Measurements from ENCODE around the gene RGS9BP. TPM values are rescaled to one million over a fixed set of nuclear protein-coding genes. Genes with fewer than 3 reads are reported as not detected.
A peak's percentile ranks its signal among the peaks of the same experiment; 100 is the strongest.

Gene RGS9BP
- total and polyA plus RNA-seq, 2 of the 13 experiments (the other 11 are each of a cell fraction or from before 2014, with no cell fraction given) = 0.01 TPM; not detected in 1

GRCh38 chr19:32691952-32692726 lies 16.5 kb downstream of the RGS9BP start (continued):
- TF ChIP-seq RXRB (CRISPR knock-in tag; IDR thresholded peaks at IDR 0.05; ENCODE audit: borderline replicate concordance) = no peak
- no peak for TF ChIP-seq ZNF17 (CRISPR knock-in tag; IDR thresholded peaks at IDR 0.05)
- TF ChIP-seq AKNA (CRISPR knock-in tag; IDR thresholded peaks at IDR 0.05; ENCODE audit: borderline replicate concordance) = no peak
- TF ChIP-seq, protein P1, sequence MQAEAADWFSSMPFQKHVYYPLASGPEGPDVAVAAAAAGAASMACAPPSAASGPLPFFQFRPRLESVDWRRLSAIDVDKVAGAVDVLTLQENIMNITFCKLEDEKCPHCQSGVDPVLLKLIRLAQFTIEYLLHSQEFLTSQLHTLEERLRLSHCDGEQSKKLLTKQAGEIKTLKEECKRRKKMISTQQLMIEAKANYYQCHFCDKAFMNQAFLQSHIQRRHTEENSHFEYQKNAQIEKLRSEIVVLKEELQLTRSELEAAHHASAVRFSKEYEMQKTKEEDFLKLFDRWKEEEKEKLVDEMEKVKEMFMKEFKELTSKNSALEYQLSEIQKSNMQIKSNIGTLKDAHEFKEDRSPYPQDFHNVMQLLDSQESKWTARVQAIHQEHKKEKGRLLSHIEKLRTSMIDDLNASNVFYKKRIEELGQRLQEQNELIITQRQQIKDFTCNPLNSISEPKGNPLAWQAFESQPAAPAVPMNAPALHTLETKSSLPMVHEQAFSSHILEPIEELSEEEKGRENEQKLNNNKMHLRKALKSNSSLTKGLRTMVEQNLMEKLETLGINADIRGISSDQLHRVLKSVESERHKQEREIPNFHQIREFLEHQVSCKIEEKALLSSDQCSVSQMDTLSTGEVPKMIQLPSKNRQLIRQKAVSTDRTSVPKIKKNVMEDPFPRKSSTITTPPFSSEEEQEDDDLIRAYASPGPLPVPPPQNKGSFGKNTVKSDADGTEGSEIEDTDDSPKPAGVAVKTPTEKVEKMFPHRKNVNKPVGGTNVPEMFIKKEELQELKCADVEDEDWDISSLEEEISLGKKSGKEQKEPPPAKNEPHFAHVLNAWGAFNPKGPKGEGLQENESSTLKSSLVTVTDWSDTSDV (CRISPR knock-in tag; IDR thresholded peaks at IDR 0.05) = no peak
- TF ChIP-seq SMAD9 (CRISPR knock-in tag; IDR thresholded peaks at IDR 0.05) = no peak
- TF ChIP-seq THAP9 (CRISPR knock-in tag; IDR thresholded peaks at IDR 0.05; ENCODE audit: borderline replicate concordance) = no peak
- TF ChIP-seq BHLHE40 (IDR thresholded peaks at IDR 0.05; ENCODE audit: low read length) = no peak
- peak; percentile 2; the same call in 1 of the 2 replicates for TF ChIP-seq ZMYM4 (CRISPR knock-in tag; IDR thresholded peaks at IDR 0.05)
- TF ChIP-seq ZNF556 (CRISPR knock-in tag; IDR thresholded peaks at IDR 0.05; ENCODE audit: borderline replicate concordance) = no peak
- no peak for TF ChIP-seq ZFP37 (CRISPR knock-in tag; IDR thresholded peaks at IDR 0.05; ENCODE audit: borderline replicate concordance)
- 0 out of 2 replicates have a peak, but pooled peaks have one; percentile 73 for TF ChIP-seq ZNF761 (CRISPR knock-in tag; conservative IDR thresholded peaks at IDR 0.05)
- TF ChIP-seq JUNB (CRISPR knock-in tag; IDR thresholded peaks at IDR 0.05; ENCODE audit: borderline replicate concordance) = no peak
- no peak for TF ChIP-seq POLR2A (IDR thresholded peaks at IDR 0.05; ENCODE audit: insufficient read depth in 1 of 2, low read depth in 2 of 2, low read length in 2 of 2)
- no peak for TF ChIP-seq ZNF451 (CRISPR knock-in tag; IDR thresholded peaks at IDR 0.05)
- TF ChIP-seq ZNF83 (CRISPR knock-in tag; IDR thresholded peaks at IDR 0.05; ENCODE audit: borderline replicate concordance) = peak; percentile 23; the same call in 1 of the 2 replicates
- TF ChIP-seq, protein P2, sequence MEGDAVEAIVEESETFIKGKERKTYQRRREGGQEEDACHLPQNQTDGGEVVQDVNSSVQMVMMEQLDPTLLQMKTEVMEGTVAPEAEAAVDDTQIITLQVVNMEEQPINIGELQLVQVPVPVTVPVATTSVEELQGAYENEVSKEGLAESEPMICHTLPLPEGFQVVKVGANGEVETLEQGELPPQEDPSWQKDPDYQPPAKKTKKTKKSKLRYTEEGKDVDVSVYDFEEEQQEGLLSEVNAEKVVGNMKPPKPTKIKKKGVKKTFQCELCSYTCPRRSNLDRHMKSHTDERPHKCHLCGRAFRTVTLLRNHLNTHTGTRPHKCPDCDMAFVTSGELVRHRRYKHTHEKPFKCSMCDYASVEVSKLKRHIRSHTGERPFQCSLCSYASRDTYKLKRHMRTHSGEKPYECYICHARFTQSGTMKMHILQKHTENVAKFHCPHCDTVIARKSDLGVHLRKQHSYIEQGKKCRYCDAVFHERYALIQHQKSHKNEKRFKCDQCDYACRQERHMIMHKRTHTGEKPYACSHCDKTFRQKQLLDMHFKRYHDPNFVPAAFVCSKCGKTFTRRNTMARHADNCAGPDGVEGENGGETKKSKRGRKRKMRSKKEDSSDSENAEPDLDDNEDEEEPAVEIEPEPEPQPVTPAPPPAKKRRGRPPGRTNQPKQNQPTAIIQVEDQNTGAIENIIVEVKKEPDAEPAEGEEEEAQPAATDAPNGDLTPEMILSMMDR (CRISPR knock-in tag; IDR thresholded peaks at IDR 0.05) = no peak
- no peak for TF ChIP-seq ARHGAP35 (CRISPR knock-in tag; IDR thresholded peaks at IDR 0.05; ENCODE audit: borderline replicate concordance)

Measured in HepG2 (cell line).